NCI-H226 (cell line): ENCODE results near the gene ROR2.

Experiments
- DNase-seq: peaks from one replicate; pipeline ENCODE4 v3.0.0-alpha.2; 2015

The ROR2 gene

GRCh38 chr9:91603932-91604331, 346.1 kb downstream of the ROR2 start:
- DNase-seq = no peak

- no peak for DNase-seq
These were observed 350.5 kb downstream of the ROR2 start for GRCh38 chr9:91599564-91599963.

- no peak for DNase-seq
These were observed 358.4 kb downstream of the ROR2 start for GRCh38 chr9:91591627-91592026.

- peak; percentile 33 for DNase-seq
These were observed 360.9 kb downstream of the ROR2 start for GRCh38 chr9:91589101-91589553.

- DNase-seq = no peak
These were observed 363.7 kb downstream of the ROR2 start for GRCh38 chr9:91586282-91586681.

GRCh38 chr9:91583966-91584365, 366.1 kb downstream of the ROR2 start:
- DNase-seq = no peak

- no peak for DNase-seq
These were observed 366.7 kb downstream of the ROR2 start for GRCh38 chr9:91583161-91583875.

- no peak for DNase-seq
These were observed 367.8 kb downstream of the ROR2 start for GRCh38 chr9:91582181-91582580.

GRCh38 chr9:91580136-91580535, 369.9 kb downstream of the ROR2 start:
- DNase-seq = peak; percentile 83

GRCh38 chr9:91578911-91579310, 371.1 kb downstream of the ROR2 start:
- no peak for DNase-seq

GRCh38 chr9:91577633-91578061, 372.4 kb downstream of the ROR2 start:
- no peak for DNase-seq

GRCh38 chr9:91572811-91573210, 377.2 kb downstream of the ROR2 start:
- no peak for DNase-seq

GRCh38 chr9:91572044-91572443, 378.0 kb downstream of the ROR2 start:
- no peak for DNase-seq

- peak; percentile 32 for DNase-seq
These were observed 379.0 kb downstream of the ROR2 start for GRCh38 chr9:91571036-91571435.

GRCh38 chr9:91567642-91568274, 382.3 kb downstream of the ROR2 start:
- DNase-seq = no peak

- DNase-seq = no peak
These were observed 385.9 kb downstream of the ROR2 start for GRCh38 chr9:91564081-91564670.

GRCh38 chr9:91562416-91562815, 387.6 kb downstream of the ROR2 start:
- DNase-seq = no peak

- DNase-seq = no peak
These were observed 389.7 kb downstream of the ROR2 start for GRCh38 chr9:91560301-91560700.

- no peak for DNase-seq
These were observed 391.1 kb downstream of the ROR2 start for GRCh38 chr9:91558879-91559278.

GRCh38 chr9:91558395-91558794, 391.6 kb downstream of the ROR2 start:
- DNase-seq = no peak

- no peak for DNase-seq
These were observed 392.7 kb downstream of the ROR2 start for GRCh38 chr9:91557327-91557726.

GRCh38 chr9:91555132-91555531, 394.9 kb downstream of the ROR2 start:
- DNase-seq = peak; percentile 11

GRCh38 chr9:91549177-91549576, 400.9 kb downstream of the ROR2 start:
- DNase-seq = no peak

GRCh38 chr9:91547081-91547480, 402.9 kb downstream of the ROR2 start:
- DNase-seq = no peak
